ENCODE data around the gene ACOT9.

GRCh38 chrX:23727206-23727605 is 15.9 kb downstream of the ACOT9 start:
- TF ChIP-seq, protein P1, sequence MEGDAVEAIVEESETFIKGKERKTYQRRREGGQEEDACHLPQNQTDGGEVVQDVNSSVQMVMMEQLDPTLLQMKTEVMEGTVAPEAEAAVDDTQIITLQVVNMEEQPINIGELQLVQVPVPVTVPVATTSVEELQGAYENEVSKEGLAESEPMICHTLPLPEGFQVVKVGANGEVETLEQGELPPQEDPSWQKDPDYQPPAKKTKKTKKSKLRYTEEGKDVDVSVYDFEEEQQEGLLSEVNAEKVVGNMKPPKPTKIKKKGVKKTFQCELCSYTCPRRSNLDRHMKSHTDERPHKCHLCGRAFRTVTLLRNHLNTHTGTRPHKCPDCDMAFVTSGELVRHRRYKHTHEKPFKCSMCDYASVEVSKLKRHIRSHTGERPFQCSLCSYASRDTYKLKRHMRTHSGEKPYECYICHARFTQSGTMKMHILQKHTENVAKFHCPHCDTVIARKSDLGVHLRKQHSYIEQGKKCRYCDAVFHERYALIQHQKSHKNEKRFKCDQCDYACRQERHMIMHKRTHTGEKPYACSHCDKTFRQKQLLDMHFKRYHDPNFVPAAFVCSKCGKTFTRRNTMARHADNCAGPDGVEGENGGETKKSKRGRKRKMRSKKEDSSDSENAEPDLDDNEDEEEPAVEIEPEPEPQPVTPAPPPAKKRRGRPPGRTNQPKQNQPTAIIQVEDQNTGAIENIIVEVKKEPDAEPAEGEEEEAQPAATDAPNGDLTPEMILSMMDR (conservative IDR thresholded peaks at IDR 0.05), result no peak
- TF ChIP-seq ZFX (IDR thresholded peaks at IDR 0.05), result no peak

Measured in C4-2B (cell line).